GM21447 (cell line): ENCODE results near the gene TSPAN2.

Experiments
- ATAC-seq: cut with Tn5 transposase; IDR thresholded peaks from one replicate; pipeline ENCODE4 v1.9.1; 2021; ENCODE audit not compliant: unreplicated experiment

Gene TSPAN2

GRCh38 chr1:115089420-115090185 lies at the start of gene TSPAN2:
TSPAN2 (minus strand) TSS chr1:115089503; CDS start chr1:115089432, 71 bp downstream.
- no peak for ATAC-seq

DNA sequence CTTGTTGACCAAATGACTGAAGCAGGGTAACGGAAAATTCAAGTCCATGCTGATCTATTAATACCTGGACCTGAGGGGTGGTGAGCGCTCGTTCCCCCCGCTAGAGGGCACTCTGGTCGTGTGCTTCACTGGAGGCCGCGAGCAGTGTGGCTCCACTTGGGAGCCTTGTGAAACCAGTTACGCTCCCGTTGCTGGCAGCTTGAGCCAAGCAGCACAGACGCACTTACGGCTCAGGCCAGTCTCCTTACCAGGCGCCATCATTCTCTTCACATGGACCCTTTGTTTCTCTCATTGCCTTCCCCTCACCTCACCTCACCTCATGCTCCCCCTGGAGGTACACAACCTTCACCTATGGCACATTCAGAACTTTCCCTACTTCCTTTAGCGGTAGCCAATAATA lies 49.7 kb upstream of the TSPAN2 start:
- ATAC-seq, result peak; percentile 86

DNA sequence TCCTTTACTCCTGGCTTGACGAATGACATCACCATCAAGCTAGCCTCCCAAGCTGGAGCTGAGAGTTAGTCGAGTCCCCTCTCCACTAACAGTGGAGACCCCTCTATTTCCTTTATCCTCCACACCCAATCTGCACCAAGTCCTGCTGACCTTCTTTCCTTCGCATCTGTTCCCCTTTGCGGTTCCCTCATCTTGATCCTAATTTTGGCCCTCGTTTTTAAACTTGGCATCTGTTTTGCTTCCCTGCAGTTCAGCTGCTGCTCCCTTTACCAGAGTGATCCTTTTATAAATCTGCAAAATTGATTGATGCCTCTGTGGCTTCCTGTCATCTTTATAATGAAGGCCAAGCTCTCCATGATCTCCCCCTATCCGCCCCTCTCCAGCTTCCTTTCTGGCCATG lies 49.0 kb upstream of the TSPAN2 start:
- ATAC-seq, result no peak

DNA sequence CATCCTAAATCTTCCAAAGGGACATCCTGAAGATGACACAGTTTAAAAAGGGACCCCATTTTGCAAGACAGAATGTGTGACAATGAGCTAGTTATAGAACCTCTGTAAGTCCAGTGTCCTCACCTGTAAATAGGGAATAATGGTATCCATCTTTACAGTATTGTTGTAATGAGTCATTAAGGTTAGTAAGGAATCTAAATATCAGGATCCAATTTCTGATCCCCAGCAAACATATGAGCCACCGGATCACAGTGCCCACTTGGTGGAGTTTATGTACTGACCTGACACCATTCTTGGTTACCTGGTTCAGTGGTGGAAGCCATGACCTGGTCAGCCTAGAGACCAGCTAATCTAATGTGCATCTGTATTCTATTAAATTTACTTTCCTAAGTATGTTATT lies 47.9 kb upstream of the TSPAN2 start:
- no peak for ATAC-seq

- ATAC-seq, result no peak
These were observed 47.4 kb upstream of the TSPAN2 start for GRCh38 chr1:115136706-115137105.

- ATAC-seq, result no peak
These were observed 46.8 kb upstream of the TSPAN2 start for GRCh38 chr1:115136106-115136505.

DNA sequence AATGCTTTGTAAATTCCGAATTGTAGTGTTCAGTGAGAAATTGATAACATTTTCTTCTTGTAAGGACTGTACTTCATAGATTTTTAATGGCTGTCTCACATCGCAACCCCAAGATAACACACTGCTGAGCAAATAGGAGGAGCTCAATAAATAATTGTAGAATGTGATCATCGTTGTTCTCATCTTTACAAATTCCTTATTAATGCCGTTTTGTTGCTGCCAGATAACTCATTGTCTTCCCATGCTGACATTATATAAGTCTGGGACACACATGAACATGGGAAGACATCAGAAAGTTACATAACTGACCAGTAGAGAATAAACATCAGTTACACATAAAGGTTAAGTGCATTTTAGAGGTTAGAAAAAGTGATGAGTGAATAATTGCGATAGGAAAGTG lies 46.4 kb upstream of the TSPAN2 start:
- no peak for ATAC-seq

GRCh38 chr1:115134850-115135480 lies 45.7 kb upstream of the TSPAN2 start:
- ATAC-seq, result no peak

- no peak for ATAC-seq
These were observed 44.9 kb upstream of the TSPAN2 start for GRCh38 chr1:115134231-115134630.

DNA sequence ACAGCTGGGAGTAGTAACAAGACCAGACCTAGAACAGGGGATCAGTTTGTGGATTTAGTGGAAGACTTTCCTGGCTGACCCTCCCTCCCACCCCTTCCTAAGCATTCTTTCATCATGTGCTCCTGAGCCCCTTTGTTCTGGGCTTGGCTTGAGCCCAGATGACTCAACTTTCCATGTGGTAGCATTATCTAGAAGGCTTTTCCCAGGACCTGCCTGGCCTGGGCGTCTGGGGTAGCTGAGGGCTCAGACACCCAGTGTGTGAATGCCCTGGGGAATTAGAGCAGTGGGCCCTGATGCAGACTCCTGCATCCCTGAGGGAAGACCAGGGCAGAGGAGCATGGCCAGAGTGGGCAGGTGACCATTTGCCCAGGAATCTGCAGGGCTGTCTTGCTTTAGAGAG lies 44.1 kb upstream of the TSPAN2 start:
- no peak for ATAC-seq

GRCh38 chr1:115130786-115131185 lies 41.5 kb upstream of the TSPAN2 start:
- ATAC-seq, result no peak

DNA sequence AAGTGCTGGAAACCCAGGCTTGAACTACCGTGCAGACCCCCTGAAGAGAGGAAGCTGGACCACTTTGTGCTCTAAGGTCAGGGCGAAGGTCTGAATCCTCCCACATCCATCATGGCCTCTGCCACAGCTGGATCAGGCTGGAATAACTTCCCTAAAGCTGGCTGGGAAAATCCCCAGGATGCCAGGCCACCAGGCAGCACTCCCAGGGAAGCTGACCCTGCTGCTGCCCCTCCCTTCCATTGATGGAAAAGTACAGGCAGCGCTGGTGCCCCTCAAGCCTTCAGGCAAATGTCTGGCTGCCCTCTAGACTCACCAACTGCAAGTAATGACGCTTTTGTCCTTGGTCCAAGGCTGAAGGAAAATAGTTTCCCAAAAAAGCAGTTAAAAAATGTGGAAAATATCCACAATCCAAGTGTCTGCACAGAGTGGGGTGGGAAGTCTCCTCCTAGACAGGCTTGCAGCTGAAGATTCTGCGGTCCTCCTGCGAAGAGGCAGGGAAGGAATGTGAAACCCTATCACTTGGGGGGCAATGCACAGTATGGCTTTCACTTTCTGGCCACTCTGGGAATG lies 39.9 kb upstream of the TSPAN2 start:
- ATAC-seq, result no peak

DNA sequence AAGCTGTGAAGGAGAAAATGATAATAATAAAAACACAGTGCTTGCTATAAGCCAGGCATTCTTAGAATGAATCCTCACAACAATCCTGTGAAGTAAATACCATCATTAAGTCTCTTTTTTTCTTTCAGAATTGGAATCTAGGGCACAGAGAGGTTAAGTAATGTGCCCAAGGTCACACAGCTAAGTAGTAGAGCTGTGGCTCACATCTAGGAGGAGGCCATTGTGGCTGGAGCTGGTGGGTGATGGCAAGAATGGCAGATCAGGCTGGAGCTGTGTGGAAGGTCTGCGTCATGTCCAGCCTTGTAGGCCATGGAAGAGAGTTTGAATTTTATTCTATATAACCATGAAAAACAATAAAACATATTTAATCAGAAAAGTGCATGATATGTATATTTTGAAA lies 38.2 kb upstream of the TSPAN2 start:
- ATAC-seq, result no peak

DNA sequence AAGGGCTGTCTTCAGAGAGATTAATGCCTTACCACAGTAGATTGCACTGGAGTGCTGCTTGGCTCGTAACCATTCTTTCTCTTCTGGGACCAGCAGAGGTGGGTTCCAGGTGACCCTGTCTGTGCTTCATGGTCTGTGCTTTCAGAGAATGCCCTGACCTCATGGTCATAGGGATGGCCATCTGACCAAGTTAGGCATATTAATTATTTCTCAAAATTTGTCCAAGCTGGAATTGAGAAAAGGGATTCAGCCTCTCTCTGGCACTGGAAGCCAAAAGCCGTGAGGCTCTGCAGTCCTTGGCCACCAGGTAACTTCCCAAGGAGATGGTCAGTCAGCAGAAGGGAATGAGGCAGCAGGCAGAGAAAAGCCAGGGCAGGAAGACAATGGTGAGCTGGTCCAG lies 37.2 kb upstream of the TSPAN2 start:
- no peak for ATAC-seq

- ATAC-seq, result no peak
These were observed 33.8 kb upstream of the TSPAN2 start for GRCh38 chr1:115123116-115123515.

- no peak for ATAC-seq
These were observed 32.5 kb upstream of the TSPAN2 start for GRCh38 chr1:115121793-115122192.

- ATAC-seq, result no peak
These were observed 31.0 kb upstream of the TSPAN2 start for GRCh38 chr1:115120296-115120695.

GRCh38 chr1:115118611-115119010 lies 29.3 kb upstream of the TSPAN2 start:
- ATAC-seq, result no peak

GRCh38 chr1:115118086-115118485 lies 28.8 kb upstream of the TSPAN2 start:
- ATAC-seq, result no peak

GRCh38 chr1:115117298-115117697 lies 28.0 kb upstream of the TSPAN2 start:
- ATAC-seq, result no peak

- ATAC-seq, result no peak
These were observed 27.2 kb upstream of the TSPAN2 start for GRCh38 chr1:115116512-115116911.

- no peak for ATAC-seq
These were observed 26.3 kb upstream of the TSPAN2 start for GRCh38 chr1:115115521-115116161.
